ENCODE data around the gene SSTR4. TPM values are rescaled to one million over a fixed set of nuclear protein-coding genes. Genes with fewer than 3 reads are reported as not detected.

Gene SSTR4
- total and polyA plus RNA-seq, 9 of the 15 experiments (the other 6 are each of a cell fraction or from before 2014, with no cell fraction given) = not detected

DNA sequence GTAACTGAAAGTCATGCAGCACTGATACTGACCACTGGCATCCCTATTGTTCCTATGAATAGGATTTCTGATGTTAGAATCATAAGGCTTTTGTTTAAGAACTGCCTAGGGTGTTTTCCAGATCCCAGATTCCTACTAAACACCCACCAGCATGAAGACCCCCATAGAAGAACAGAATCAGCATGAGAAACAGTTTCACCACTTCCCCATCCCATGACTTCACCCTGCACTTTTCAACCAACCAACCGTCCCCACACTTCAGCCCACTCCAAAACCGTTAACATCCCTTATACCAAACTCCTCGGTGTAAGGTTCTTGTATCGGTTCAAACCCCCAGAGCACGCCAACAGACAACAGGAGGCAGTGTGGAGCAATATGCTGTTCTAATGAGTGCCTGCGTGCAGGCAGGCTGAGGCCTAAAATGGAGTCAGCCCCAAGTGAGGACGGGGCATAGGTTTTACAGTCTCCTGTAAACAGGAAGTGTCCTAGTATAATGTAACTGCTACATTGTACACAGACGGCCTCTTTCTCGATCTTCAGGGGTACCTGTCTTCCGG is 11.4 kb upstream of the SSTR4 start:
- Histone ChIP-seq H3K79me2 (ENCODE audit: control insufficient read depth, insufficient read depth, low read length) (no peaks in the 10 kb centered on the region), H3K9me1 (ENCODE audit: control insufficient read depth, insufficient read depth, low read length) (no peaks in the 10 kb centered on the region), H4K20me1 (replicated peaks; ENCODE audit: control insufficient read depth, insufficient read depth, low read length) (no peaks in the 10 kb centered on the region), H3K9me3 (replicated peaks; ENCODE audit: control insufficient read depth, insufficient read depth, low read depth, low read length) (no peaks in the 10 kb centered on the region), H3K27ac (ENCODE audit: extremely low read depth, low read depth, low read length) (no peak overlapping the region), H3K4me3 (no peak overlapping the region), H3K9ac (ENCODE audit: insufficient read depth in 1 of 2, low read depth in 2 of 2, low read length in 2 of 2) (no peak overlapping the region), H2AFZ (ENCODE audit: low read depth, low read length) (no peak overlapping the region), H3K4me2 (ENCODE audit: insufficient read depth, low read length) (no peak overlapping the region), H3K27me3 (ENCODE audit: control insufficient read depth in 2 of 2, insufficient read depth in 2 of 2, low read length in 2 of 2) (no peaks in the 10 kb centered on the region), H3K36me3 (ENCODE audit: control insufficient read depth, insufficient read depth, low read length) (no peaks in the 10 kb centered on the region), H3K4me1 (replicated peaks in 1 of 2; ENCODE audit: control insufficient read depth in 2 of 2, insufficient read depth in 2 of 2, low read length in 2 of 2) (no peaks in the 10 kb centered on the region; a peak in 1 of 5 replicates)
- CTCF ChIA-PET (ENCODE audit: low intra/inter-chr PET ratio) = no interaction called here
- intact Hi-C loops (cut with micrococcal nuclease) (no loop called here), in situ Hi-C loops (cut with MboI) (no loop called here)
- POLR2A ChIA-PET = no interaction called here
- FAIRE-seq (no peak), DNase-seq (ENCODE audit: extremely low read depth in 1 of 4, low spot score in 3 of 4) (peak in 1 of 4 experiments; percentile 11), ATAC-seq (peak; percentile 49; the same call in 1 of the 3 replicates)
- TF ChIP-seq, protein P1, sequence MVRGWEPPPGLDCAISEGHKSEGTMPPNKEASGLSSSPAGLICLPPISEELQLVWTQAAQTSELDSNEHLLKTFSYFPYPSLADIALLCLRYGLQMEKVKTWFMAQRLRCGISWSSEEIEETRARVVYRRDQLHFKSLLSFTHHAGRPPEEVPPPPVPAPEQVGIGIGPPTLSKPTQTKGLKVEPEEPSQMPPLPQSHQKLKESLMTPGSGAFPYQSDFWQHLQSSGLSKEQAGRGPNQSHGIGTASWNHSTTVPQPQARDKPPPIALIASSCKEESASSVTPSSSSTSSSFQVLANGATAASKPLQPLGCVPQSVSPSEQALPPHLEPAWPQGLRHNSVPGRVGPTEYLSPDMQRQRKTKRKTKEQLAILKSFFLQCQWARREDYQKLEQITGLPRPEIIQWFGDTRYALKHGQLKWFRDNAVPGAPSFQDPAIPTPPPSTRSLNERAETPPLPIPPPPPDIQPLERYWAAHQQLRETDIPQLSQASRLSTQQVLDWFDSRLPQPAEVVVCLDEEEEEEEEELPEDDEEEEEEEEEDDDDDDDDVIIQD (CRISPR knock-in tag; IDR thresholded peaks at IDR 0.05) = no peak
- TF ChIP-seq SMARCA4 (IDR thresholded peaks at IDR 0.05) (no peak), KAT2B (IDR thresholded peaks at IDR 0.05; ENCODE audit: low read depth, low read length) (no peak)
- TF ChIP-seq, protein P2, sequence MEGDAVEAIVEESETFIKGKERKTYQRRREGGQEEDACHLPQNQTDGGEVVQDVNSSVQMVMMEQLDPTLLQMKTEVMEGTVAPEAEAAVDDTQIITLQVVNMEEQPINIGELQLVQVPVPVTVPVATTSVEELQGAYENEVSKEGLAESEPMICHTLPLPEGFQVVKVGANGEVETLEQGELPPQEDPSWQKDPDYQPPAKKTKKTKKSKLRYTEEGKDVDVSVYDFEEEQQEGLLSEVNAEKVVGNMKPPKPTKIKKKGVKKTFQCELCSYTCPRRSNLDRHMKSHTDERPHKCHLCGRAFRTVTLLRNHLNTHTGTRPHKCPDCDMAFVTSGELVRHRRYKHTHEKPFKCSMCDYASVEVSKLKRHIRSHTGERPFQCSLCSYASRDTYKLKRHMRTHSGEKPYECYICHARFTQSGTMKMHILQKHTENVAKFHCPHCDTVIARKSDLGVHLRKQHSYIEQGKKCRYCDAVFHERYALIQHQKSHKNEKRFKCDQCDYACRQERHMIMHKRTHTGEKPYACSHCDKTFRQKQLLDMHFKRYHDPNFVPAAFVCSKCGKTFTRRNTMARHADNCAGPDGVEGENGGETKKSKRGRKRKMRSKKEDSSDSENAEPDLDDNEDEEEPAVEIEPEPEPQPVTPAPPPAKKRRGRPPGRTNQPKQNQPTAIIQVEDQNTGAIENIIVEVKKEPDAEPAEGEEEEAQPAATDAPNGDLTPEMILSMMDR (IDR thresholded peaks at IDR 0.05 in 2 of 3, conservative IDR thresholded peaks at IDR 0.05 in 1 of 3; ENCODE audit: insufficient read depth in 2 of 3, low read depth in 1 of 3, low read length in 3 of 3) = peak in 2 of 3 experiments; percentile 28; a peak in 3 of 6 replicates
- no TSS peak for BruUV-seq (replicated peaks)
- 65% methylated on average over 7 of the region's 10 CpGs for WGBS (ENCODE audit: insufficient coverage, low coverage, missing lambda C conversion rate)
